Loucy (cell line): ENCODE results near the gene PIGW.

ENCODE experiments used
- EZH2phosphoT487 ChIP-seq: fragments of 200-600 bp; IDR thresholded peaks from 2 replicates; pipeline ENCODE4 v1.6.1; 2018; ENCODE audit warnings: antibody characterized with exemption, mild to moderate bottlenecking, moderate library complexity, borderline replicate concordance
- TF ChIP-seq, protein P1 (sequence below): fragments of 200-600 bp; sonication (generic); conservative IDR thresholded peaks from 2 replicates; pipeline ENCODE4 v1.5.1; 2014; ENCODE audit warnings: mild to moderate bottlenecking, antibody characterized with exemption, low read length

DNA sequence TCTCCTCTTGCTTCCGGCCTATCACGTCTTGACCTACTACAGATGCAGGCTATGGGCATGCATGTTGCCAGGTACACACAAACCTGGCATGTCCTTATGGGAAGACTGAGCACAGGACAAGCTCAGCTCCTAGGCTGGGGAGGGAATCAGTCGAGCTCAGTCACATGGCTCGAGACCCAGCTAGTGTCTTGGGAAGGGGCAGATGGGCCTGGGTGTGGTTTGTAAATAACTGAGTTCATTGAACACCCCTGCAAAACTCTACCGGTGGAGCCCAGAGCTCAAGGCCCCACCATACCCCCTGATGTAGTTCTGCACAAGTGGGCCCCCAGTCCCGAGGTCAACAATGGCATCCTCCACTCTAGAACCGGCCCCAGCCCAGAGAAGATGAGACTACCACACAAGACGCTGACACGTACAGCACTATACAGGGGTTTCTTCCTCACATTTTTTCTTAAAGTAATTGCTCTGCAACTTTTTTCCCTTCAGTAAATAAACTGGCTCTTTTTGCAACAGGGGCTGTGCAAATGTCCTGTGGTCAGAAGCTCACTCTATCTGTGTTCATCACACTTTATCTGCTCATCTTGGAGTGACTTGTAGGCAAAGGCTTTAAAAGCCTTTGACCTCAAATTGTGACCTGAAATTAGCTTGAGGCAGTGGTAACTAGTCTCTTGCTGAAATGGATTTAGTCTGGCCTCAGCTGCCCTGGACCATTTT is 25.4 kb upstream of the PIGW start:
- TF ChIP-seq, protein P1, sequence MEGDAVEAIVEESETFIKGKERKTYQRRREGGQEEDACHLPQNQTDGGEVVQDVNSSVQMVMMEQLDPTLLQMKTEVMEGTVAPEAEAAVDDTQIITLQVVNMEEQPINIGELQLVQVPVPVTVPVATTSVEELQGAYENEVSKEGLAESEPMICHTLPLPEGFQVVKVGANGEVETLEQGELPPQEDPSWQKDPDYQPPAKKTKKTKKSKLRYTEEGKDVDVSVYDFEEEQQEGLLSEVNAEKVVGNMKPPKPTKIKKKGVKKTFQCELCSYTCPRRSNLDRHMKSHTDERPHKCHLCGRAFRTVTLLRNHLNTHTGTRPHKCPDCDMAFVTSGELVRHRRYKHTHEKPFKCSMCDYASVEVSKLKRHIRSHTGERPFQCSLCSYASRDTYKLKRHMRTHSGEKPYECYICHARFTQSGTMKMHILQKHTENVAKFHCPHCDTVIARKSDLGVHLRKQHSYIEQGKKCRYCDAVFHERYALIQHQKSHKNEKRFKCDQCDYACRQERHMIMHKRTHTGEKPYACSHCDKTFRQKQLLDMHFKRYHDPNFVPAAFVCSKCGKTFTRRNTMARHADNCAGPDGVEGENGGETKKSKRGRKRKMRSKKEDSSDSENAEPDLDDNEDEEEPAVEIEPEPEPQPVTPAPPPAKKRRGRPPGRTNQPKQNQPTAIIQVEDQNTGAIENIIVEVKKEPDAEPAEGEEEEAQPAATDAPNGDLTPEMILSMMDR = no peak
- TF ChIP-seq EZH2phosphoT487 = no peak
